ENCODE results near the gene SDK1. TPM values are rescaled to one million over a fixed set of nuclear protein-coding genes. Genes with fewer than 3 reads are reported as not detected.

Gene SDK1
- total RNA-seq, 1 donor from 2014 or later = 10.4 TPM

GRCh38 chr7:4269746-4270145, 968.7 kb downstream of the SDK1 start:
- no peak overlapping the region for H3K27ac ChIP-seq
- ATAC-seq = no peak
- intact Hi-C loops (cut with DNase I) = no loop called here
- H3K36me3 ChIP-seq = no peaks in the 10 kb centered on the region
- H3K4me1 ChIP-seq = no peaks in the 10 kb centered on the region
- no peak overlapping the region for H3K4me3 ChIP-seq
- TF ChIP-seq, protein P1, sequence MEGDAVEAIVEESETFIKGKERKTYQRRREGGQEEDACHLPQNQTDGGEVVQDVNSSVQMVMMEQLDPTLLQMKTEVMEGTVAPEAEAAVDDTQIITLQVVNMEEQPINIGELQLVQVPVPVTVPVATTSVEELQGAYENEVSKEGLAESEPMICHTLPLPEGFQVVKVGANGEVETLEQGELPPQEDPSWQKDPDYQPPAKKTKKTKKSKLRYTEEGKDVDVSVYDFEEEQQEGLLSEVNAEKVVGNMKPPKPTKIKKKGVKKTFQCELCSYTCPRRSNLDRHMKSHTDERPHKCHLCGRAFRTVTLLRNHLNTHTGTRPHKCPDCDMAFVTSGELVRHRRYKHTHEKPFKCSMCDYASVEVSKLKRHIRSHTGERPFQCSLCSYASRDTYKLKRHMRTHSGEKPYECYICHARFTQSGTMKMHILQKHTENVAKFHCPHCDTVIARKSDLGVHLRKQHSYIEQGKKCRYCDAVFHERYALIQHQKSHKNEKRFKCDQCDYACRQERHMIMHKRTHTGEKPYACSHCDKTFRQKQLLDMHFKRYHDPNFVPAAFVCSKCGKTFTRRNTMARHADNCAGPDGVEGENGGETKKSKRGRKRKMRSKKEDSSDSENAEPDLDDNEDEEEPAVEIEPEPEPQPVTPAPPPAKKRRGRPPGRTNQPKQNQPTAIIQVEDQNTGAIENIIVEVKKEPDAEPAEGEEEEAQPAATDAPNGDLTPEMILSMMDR (IDR thresholded peaks at IDR 0.05) = no peak
- H3K27me3 ChIP-seq = no peaks in the 10 kb centered on the region
- peaks cover 4% of the 10 kb centered on the region for H3K9me3 ChIP-seq
- DNase-seq = no peak

GRCh38 chr7:4270268-4270667, 969.2 kb downstream of the SDK1 start:
- no peaks in the 10 kb centered on the region for H3K27me3 ChIP-seq
- intact Hi-C loops (cut with DNase I) = no loop called here
- no peak overlapping the region for H3K4me3 ChIP-seq
- H3K9me3 ChIP-seq = peaks cover 4% of the 10 kb centered on the region
- no peaks in the 10 kb centered on the region for H3K4me1 ChIP-seq
- TF ChIP-seq, protein P1 (IDR thresholded peaks at IDR 0.05) = no peak
- DNase-seq = no peak
- no peak overlapping the region for H3K27ac ChIP-seq
- H3K36me3 ChIP-seq = no peaks in the 10 kb centered on the region
- ATAC-seq = no peak

- ATAC-seq = no peak
- peaks cover 4% of the 10 kb centered on the region for H3K9me3 ChIP-seq
- H3K27me3 ChIP-seq = no peaks in the 10 kb centered on the region
- intact Hi-C loops (cut with DNase I) = no loop called here
- H3K27ac ChIP-seq = no peak overlapping the region
- no peak for DNase-seq
- TF ChIP-seq, protein P1 (IDR thresholded peaks at IDR 0.05) = no peak
- no peak overlapping the region for H3K4me3 ChIP-seq
- no peaks in the 10 kb centered on the region for H3K36me3 ChIP-seq
- H3K4me1 ChIP-seq = no peaks in the 10 kb centered on the region
Measured at GRCh38 chr7:4270941-4271715, 970.1 kb downstream of the SDK1 start.

- TF ChIP-seq, protein P1 (IDR thresholded peaks at IDR 0.05) = no peak
- no peak for ATAC-seq
- Histone ChIP-seq H3K4me3 (no peak overlapping the region), H3K27ac (no peak overlapping the region), H3K9me3 (peaks cover 4% of the 10 kb centered on the region), H3K36me3 (no peaks in the 10 kb centered on the region), H3K27me3 (no peaks in the 10 kb centered on the region), H3K4me1 (no peaks in the 10 kb centered on the region)
- intact Hi-C loops (cut with DNase I) = no loop called here
- no peak for DNase-seq
Measured at GRCh38 chr7:4271716-4272015, 970.6 kb downstream of the SDK1 start.

GRCh38 chr7:4272141-4272540, 971.1 kb downstream of the SDK1 start:
- Histone ChIP-seq H3K4me1 (no peaks in the 10 kb centered on the region), H3K4me3 (no peak overlapping the region), H3K27me3 (no peaks in the 10 kb centered on the region), H3K9me3 (peaks cover 4% of the 10 kb centered on the region), H3K36me3 (no peaks in the 10 kb centered on the region), H3K27ac (no peak overlapping the region)
- DNase-seq (no peak), ATAC-seq (no peak)
- intact Hi-C loops (cut with DNase I) = no loop called here
- TF ChIP-seq, protein P1 (IDR thresholded peaks at IDR 0.05) = no peak

All from upper lobe of right lung (tissue), 1 donor.